Endothelial cell of umbilical vein (primary cell): Measurements from ENCODE around the gene FIZ1. TPM values are rescaled to one million over a fixed set of nuclear protein-coding genes. Genes with fewer than 3 reads are reported as not detected.

Source experiments
- BruUV-seq: library from RNA; stranded (reverse); fragments of 400-500 nt; replicated peaks from 2 replicates; lab custom pipeline; 2021; lab: Mats Ljungman, UMichigan
- CTCF ChIA-PET: fragments of 300-600, 350-600 bp; sonication (Branson Sonifier 250); formaldehyde crosslinking; loops from one replicate; lab custom pipeline; 2021; ENCODE audit warnings: antibody characterized with exemption, inconsistent platforms; lab: Charles Lee
- POLR2A ChIA-PET: fragments of 300-600, 350-600 bp; sonication (Branson Sonifier 250); formaldehyde crosslinking; loops from one replicate; lab custom pipeline; 2021; ENCODE audit warnings: antibody characterized with exemption, inconsistent platforms; lab: Charles Lee
- DNase-seq: peaks from one replicate; pipeline ENCODE4 v3.0.0-alpha.2; 2011; ENCODE audit warnings: low read depth, low spot score
- FAIRE-seq: peaks from 2 replicates; lab custom pipeline; 2011; peaks lifted over from hg19 to GRCh38; lab: Jason Lieb, UNC
- H2AFZ ChIP-seq: 2 replicates; pipeline ENCODE4 v1.6.0; 2012; ENCODE audit warnings: low read depth, low read length, control low read depth, inconsistent platforms
- H3K27ac ChIP-seq: 2 replicates; pipeline ENCODE4 v1.5.1; 2011; ENCODE audit warnings: low read depth, mild to moderate bottlenecking, control low read depth, low read length, moderate library complexity; ENCODE audit not compliant: insufficient read depth
- H3K27me3 ChIP-seq, 2 experiments: 2 replicates each; pipeline versions ENCODE4 v1.6.0 to v1.6.1; 2011; ENCODE audit warnings: low read length in 2 of 2, mixed read lengths in 1 of 2; ENCODE audit not compliant: control insufficient read depth in 2 of 2, insufficient read depth in 2 of 2
- H3K36me3 ChIP-seq, 2 experiments: 2 replicates in 1 of 2; 3 replicates in 1 of 2; pipeline ENCODE4 v1.5.1; 2011; ENCODE audit warnings: low read length in 2 of 2, mild to moderate bottlenecking in 1 of 2, moderate library complexity in 1 of 2; ENCODE audit not compliant: control insufficient read depth in 2 of 2, insufficient read depth in 2 of 2; ENCODE audit errors: extremely low read depth in 1 of 2
- H3K4me1 ChIP-seq: 3 replicates; pipeline ENCODE4 v1.5.1; 2011; ENCODE audit warnings: mild to moderate bottlenecking, low read length; ENCODE audit not compliant: control insufficient read depth, insufficient read depth; ENCODE audit errors: extremely low read depth
- H3K4me2 ChIP-seq: 2 replicates; pipeline ENCODE4 v1.6.1; 2011; ENCODE audit warnings: low read length, control low read depth, mixed read lengths; ENCODE audit not compliant: insufficient read depth
- H3K4me3 ChIP-seq, 3 experiments: fragments of 200-600 bp in 1 of 3; sonication (generic), shearing (Covaris generic) in 1 of 3; replicated peaks in 1 of 3; 2 replicates each; pipeline ENCODE4 v1.5.1; 2011 to 2016; ENCODE audit warnings: control low read depth in 3 of 3, low read length in 3 of 3, mild to moderate bottlenecking in 2 of 3, inconsistent platforms in 1 of 3, low read depth in 1 of 3, moderate library complexity in 1 of 3; ENCODE audit not compliant: insufficient read depth in 1 of 3
- H3K79me2 ChIP-seq: 2 replicates; pipeline ENCODE4 v1.6.0; 2012; ENCODE audit warnings: low read length, inconsistent platforms; ENCODE audit not compliant: control insufficient read depth, insufficient read depth
- H3K9ac ChIP-seq: replicated peaks from 2 replicates; pipeline ENCODE3; 2011; ENCODE audit warnings: low read length, control low read depth; ENCODE audit not compliant: insufficient read depth; ENCODE audit errors: extremely low read depth
- H3K9me1 ChIP-seq: replicated peaks from 3 replicates; pipeline ENCODE4 v1.6.0; 2011; ENCODE audit warnings: mild to moderate bottlenecking, low read length; ENCODE audit not compliant: control insufficient read depth, insufficient read depth; ENCODE audit errors: extremely low read depth
- H3K9me3 ChIP-seq: replicated peaks from 2 replicates; pipeline ENCODE4 v1.5.1; 2012; ENCODE audit warnings: low read length, inconsistent platforms; ENCODE audit not compliant: control insufficient read depth, insufficient read depth
- H4K20me1 ChIP-seq: replicated peaks from 2 replicates; pipeline ENCODE3; 2011; ENCODE audit warnings: mild to moderate bottlenecking, low read length; ENCODE audit not compliant: control insufficient read depth, insufficient read depth; ENCODE audit errors: extremely low read depth
- EZH2 ChIP-seq: IDR thresholded peaks from 2 replicates; pipeline ENCODE4 v1.6.1; 2012; ENCODE audit warnings: borderline replicate concordance, low read depth, mild to moderate bottlenecking, moderate library complexity, low read length, inconsistent platforms; ENCODE audit not compliant: severe bottlenecking
- FOS ChIP-seq: IDR thresholded peaks from 2 replicates; pipeline ENCODE4 v1.6.1; 2011; ENCODE audit warnings: mild to moderate bottlenecking, low read length, moderate library complexity, borderline replicate concordance; ENCODE audit not compliant: insufficient read depth
- GATA2 ChIP-seq: IDR thresholded peaks from 2 replicates; pipeline ENCODE4 v1.7.0; 2011; ENCODE audit warnings: low read depth, mild to moderate bottlenecking, moderate library complexity, mixed read lengths, low read length; ENCODE audit not compliant: insufficient read length, insufficient read depth
- JUN ChIP-seq: IDR thresholded peaks from 2 replicates; pipeline ENCODE4 v1.6.1; 2011; ENCODE audit warnings: borderline replicate concordance, low read depth; ENCODE audit not compliant: insufficient read length, insufficient read depth
- MAX ChIP-seq: IDR thresholded peaks from 2 replicates; pipeline ENCODE4 v1.6.1; 2011; ENCODE audit not compliant: insufficient read depth, insufficient read length
- MYC ChIP-seq: IDR thresholded peaks from one replicate; pipeline ENCODE4 v1.6.1; 2011; ENCODE audit warnings: mild to moderate bottlenecking, low read depth, low read length
- POLR2A ChIP-seq: IDR thresholded peaks from 2 replicates; pipeline ENCODE4 v1.6.1; 2012; ENCODE audit warnings: low read depth, mild to moderate bottlenecking, control low read depth, low read length
- POLR2AphosphoS5 ChIP-seq: IDR thresholded peaks from 2 replicates; pipeline ENCODE4 v1.6.1; 2012; ENCODE audit warnings: low read depth, mild to moderate bottlenecking, control low read depth, low read length, moderate library complexity; ENCODE audit not compliant: insufficient read depth
- dilution Hi-C: fragments of 300-500 bp; cut with MboI; formaldehyde crosslinking; loops from one replicate; pipeline ENCODE4 v1.15.0; 2019; ENCODE audit warnings: low sequenced_read_pairs; ENCODE audit not compliant: extremely low pct_ligation_motif_present
- intact Hi-C: fragments of 100-400 bp; cut with micrococcal nuclease; formaldehyde crosslinking; loops from one replicate; pipeline ENCODE4 v1.10.0; 2022
- polyA plus RNA-seq, 4 experiments: library from polyadenylated mRNA; depleted of rRNA in 3 of 4; stranded (reverse) in 3 of 4; unstranded in 1 of 4; fragments of >200 nt; gene quantifications; 2 replicates each; pipeline versions ENCODE4 v1.2.1 to v1.2.3, GENCODE V29; 2011 to 2012; ENCODE audit warnings: missing spikeins in 1 of 4
- total RNA-seq: library from RNA; stranded (reverse); gene quantifications from 2 replicates; pipeline ENCODE4 v1.2.3, GENCODE V29; 2021
- TF ChIP-seq, protein P1 (sequence below), 2 donors: IDR thresholded peaks; 1 replicate in 1 of 2; 2 replicates in 1 of 2; pipeline ENCODE4 v1.5.1; 2011; ENCODE audit warnings: low read length in 2 of 2, mild to moderate bottlenecking in 2 of 2, moderate library complexity in 2 of 2, control low read depth in 1 of 2, inconsistent platforms in 1 of 2, low read depth in 1 of 2; ENCODE audit not compliant: insufficient read depth in 1 of 2; ENCODE audit errors: extremely low read depth in 1 of 2

FIZ1 gene
- total and polyA plus RNA-seq, 2 donors (not counting 3 experiments of a cell fraction or from before 2014, with no cell fraction given), result 6.6 to 15.6 TPM

DNA sequence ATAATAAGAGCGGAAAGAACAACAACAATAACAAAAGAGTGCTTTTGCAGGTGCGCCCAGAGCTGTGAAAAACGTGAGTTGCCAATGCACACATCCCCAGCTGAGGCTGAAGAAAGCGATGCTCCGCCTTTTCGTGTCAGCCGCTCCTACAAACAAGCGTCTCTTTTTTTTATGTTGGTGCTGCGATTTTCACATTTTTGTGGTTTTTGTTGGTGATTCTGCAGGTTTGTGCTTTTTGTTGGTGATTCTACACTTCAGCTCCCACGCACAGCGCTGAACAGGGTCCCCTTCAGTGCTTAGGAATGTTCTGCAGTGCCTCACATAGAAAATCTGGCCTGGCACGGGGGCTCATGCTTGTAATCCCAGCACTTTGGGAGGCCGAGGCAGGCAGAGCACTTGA is 46.7 kb downstream of the FIZ1 start:
- CTCF ChIA-PET, result interaction anchor here (1.3 kb wide), 1 partner anchor 412 kb away, joined by 4 read pairs; no protein-coding TSS in a partner anchor
- DNase-seq (no peak), FAIRE-seq (no peak)
- H3K4me3 ChIP-seq, result no peak overlapping the region
- BruUV-seq, result no TSS peak
- peaks cover 0 to 3% of the 10 kb centered on the region in 2 experiments for H3K27me3 ChIP-seq
- no peaks in the 10 kb centered on the region for H3K36me3 ChIP-seq
- no peaks in the 10 kb centered on the region for H4K20me1 ChIP-seq
- H3K9me3 ChIP-seq, result no peaks in the 10 kb centered on the region
- peaks cover 18% of the 10 kb centered on the region for H3K4me1 ChIP-seq
- H3K9me1 ChIP-seq, result no peaks in the 10 kb centered on the region
- dilution Hi-C loops, result no loop called here
- no peak for TF ChIP-seq MYC
- H3K27ac ChIP-seq, result no peak overlapping the region
- no peak overlapping the region for H2AFZ ChIP-seq
- POLR2A ChIA-PET, result no interaction called here
- no peaks in the 10 kb centered on the region for H3K79me2 ChIP-seq
- intact Hi-C loops, result no loop called here
- H3K4me2 ChIP-seq, result no peak overlapping the region
- H3K9ac ChIP-seq, result no peak overlapping the region

- H3K9ac ChIP-seq, result no peak overlapping the region
- intact Hi-C loops (no loop called here), dilution Hi-C loops (no loop called here)
- H3K27ac ChIP-seq, result no peak overlapping the region
- H3K9me3 ChIP-seq, result no peaks in the 10 kb centered on the region
- DNase-seq (no peak), FAIRE-seq (no peak)
- no peaks in the 10 kb centered on the region for H3K79me2 ChIP-seq
- TF ChIP-seq EZH2 (no peak), MAX (no peak), GATA2 (no peak), FOS (no peak), JUN (no peak), MYC (no peak), POLR2AphosphoS5 (no peak), POLR2A (no peak)
- TF ChIP-seq, protein P1, sequence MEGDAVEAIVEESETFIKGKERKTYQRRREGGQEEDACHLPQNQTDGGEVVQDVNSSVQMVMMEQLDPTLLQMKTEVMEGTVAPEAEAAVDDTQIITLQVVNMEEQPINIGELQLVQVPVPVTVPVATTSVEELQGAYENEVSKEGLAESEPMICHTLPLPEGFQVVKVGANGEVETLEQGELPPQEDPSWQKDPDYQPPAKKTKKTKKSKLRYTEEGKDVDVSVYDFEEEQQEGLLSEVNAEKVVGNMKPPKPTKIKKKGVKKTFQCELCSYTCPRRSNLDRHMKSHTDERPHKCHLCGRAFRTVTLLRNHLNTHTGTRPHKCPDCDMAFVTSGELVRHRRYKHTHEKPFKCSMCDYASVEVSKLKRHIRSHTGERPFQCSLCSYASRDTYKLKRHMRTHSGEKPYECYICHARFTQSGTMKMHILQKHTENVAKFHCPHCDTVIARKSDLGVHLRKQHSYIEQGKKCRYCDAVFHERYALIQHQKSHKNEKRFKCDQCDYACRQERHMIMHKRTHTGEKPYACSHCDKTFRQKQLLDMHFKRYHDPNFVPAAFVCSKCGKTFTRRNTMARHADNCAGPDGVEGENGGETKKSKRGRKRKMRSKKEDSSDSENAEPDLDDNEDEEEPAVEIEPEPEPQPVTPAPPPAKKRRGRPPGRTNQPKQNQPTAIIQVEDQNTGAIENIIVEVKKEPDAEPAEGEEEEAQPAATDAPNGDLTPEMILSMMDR (IDR thresholded peaks at IDR 0.05; ENCODE audit: extremely low read depth in 1 of 2, insufficient read depth in 1 of 2, low read depth in 1 of 2, low read length in 2 of 2), result no peak
- H4K20me1 ChIP-seq, result no peaks in the 10 kb centered on the region
- no peak overlapping the region for H2AFZ ChIP-seq
- no peak overlapping the region for H3K4me2 ChIP-seq
- H3K27me3 ChIP-seq, result peaks cover 0 to 3% of the 10 kb centered on the region in 2 experiments
- peaks cover 22% of the 10 kb centered on the region for H3K4me1 ChIP-seq
- no peak overlapping the region for H3K4me3 ChIP-seq
- no TSS peak for BruUV-seq
- ChIA-PET POLR2A (no interaction called here), CTCF (interaction anchor here (1.3 kb wide), 1 partner anchor 411 kb away, joined by 4 read pairs; no protein-coding TSS in a partner anchor)
- H3K36me3 ChIP-seq, result no peaks in the 10 kb centered on the region
- H3K9me1 ChIP-seq, result no peaks in the 10 kb centered on the region
These were observed 47.1 kb downstream of the FIZ1 start for GRCh38 chr19:55552206-55552605.
